HCT116 (cell line): Measurements from ENCODE around the gene MRGPRX2. TPM values are rescaled to one million over a fixed set of nuclear protein-coding genes. Genes with fewer than 3 reads are reported as not detected.

ENCODE experiments used
- ATAC-seq: fragments of 200-7000 bp; cut with Tn5 transposase; 2 replicates; pipeline ENCODE4 v1.9.1; 2020; ENCODE audit warnings: mild to moderate bottlenecking, moderate library complexity
- BruUV-seq: library from RNA; stranded (reverse); fragments of 400-500 nt; replicated peaks from 2 replicates; lab custom pipeline; 2021; lab: Mats Ljungman, UMichigan
- CTCF ChIA-PET: fragments of 300-600 bp; sonication (Branson Sonifier 250); formaldehyde crosslinking; loops from one replicate; lab custom pipeline; 2021; ENCODE audit warnings: antibody characterized with exemption; lab: Charles Lee
- POLR2A ChIA-PET: fragments of 300-600, 350-600 bp; sonication (Branson Sonifier 250); formaldehyde crosslinking; loops from one replicate; lab custom pipeline; 2021; ENCODE audit warnings: antibody characterized with exemption; lab: Charles Lee
- RAD21 ChIA-PET, 2 experiments: fragments of 300-600 bp; sonication (Branson Sonifier 250); formaldehyde crosslinking; loops; one replicate each; lab custom pipeline; 2023; ENCODE audit warnings: low total read pairs in 2 of 2; ENCODE audit not compliant: uncharacterized antibody in 2 of 2, unreplicated experiment in 2 of 2, low non-redundant PET in 1 of 2; lab: Charles Lee
- DNase-seq: peaks from one replicate; pipeline ENCODE4 v3.0.0-alpha.2; 2010; ENCODE audit warnings: low read depth, low spot score
- H2AFZ ChIP-seq: fragments of 200-600 bp; shearing (Covaris generic), sonication (generic); 2 replicates; pipeline ENCODE4 v1.6.1; 2017; ENCODE audit warnings: low read depth, mixed run types, mixed read lengths, antibody characterized with exemption, low read length; ENCODE audit not compliant: poor library complexity, severe bottlenecking
- H3K27ac ChIP-seq: 2 replicates; pipeline ENCODE4 v1.5.1; 2012; ENCODE audit warnings: low read depth, low read length
- H3K27me3 ChIP-seq: fragments of 200-600 bp; sonication (generic); 2 replicates; pipeline ENCODE4 v1.6.1; 2016; ENCODE audit warnings: mixed run types, low read length, mixed read lengths; ENCODE audit not compliant: insufficient read depth
- H3K36me3 ChIP-seq, 2 experiments: fragments of 200-500 bp in 1 of 2; fragments of 200-600 bp in 1 of 2; sonication (Bioruptor generic) in 1 of 2; sonication (generic) in 1 of 2; 2 replicates each; pipeline versions ENCODE4 v1.5.1 to v1.6.1; 2014 to 2016; ENCODE audit warnings: low read length in 2 of 2, inconsistent platforms in 1 of 2, mixed read lengths in 1 of 2, mixed run types in 1 of 2; ENCODE audit not compliant: insufficient read depth in 2 of 2, control insufficient read depth in 1 of 2
- H3K4me1 ChIP-seq, 2 experiments: fragments of 200-600 bp in 1 of 2; sonication (generic) in 1 of 2; 2 replicates each; pipeline versions ENCODE4 v1.5.1 to v1.6.1; 2012 to 2017; ENCODE audit warnings: low read length in 2 of 2, inconsistent platforms in 1 of 2, mild to moderate bottlenecking in 1 of 2, mixed read lengths in 1 of 2, mixed run types in 1 of 2, moderate library complexity in 1 of 2; ENCODE audit not compliant: insufficient read depth in 2 of 2, control insufficient read depth in 1 of 2
- H3K4me2 ChIP-seq: fragments of 200-600 bp; sonication (generic); 2 replicates; pipeline ENCODE4 v1.6.1; 2017; ENCODE audit warnings: mixed run types, low read length, mixed read lengths
- H3K4me3 ChIP-seq, 2 experiments: fragments of 200-600 bp in 1 of 2; sonication (generic) in 1 of 2; replicated peaks in 1 of 2; 2 replicates each; pipeline ENCODE4 v1.5.1; 2011 to 2016; ENCODE audit warnings: low read length in 2 of 2, control low read depth in 1 of 2, low read depth in 1 of 2, mild to moderate bottlenecking in 1 of 2, mixed read lengths in 1 of 2, mixed run types in 1 of 2
- H3K79me2 ChIP-seq: fragments of 200-600 bp; sonication (generic); 2 replicates; pipeline ENCODE4 v1.6.1; 2017; ENCODE audit warnings: mild to moderate bottlenecking, mixed run types, low read length, moderate library complexity, mixed read lengths; ENCODE audit not compliant: insufficient read depth
- H3K9ac ChIP-seq: fragments of 200-600 bp; sonication (generic); 2 replicates; pipeline ENCODE4 v1.6.1; 2016; ENCODE audit warnings: low read length, mixed read lengths
- H3K9me2 ChIP-seq: fragments of 200-600 bp; sonication (generic), shearing (Covaris generic); 2 replicates; pipeline ENCODE4 v1.6.1; 2017; ENCODE audit warnings: mixed run types, mild to moderate bottlenecking, moderate library complexity; ENCODE audit not compliant: insufficient read depth
- H3K9me3 ChIP-seq, 2 experiments: fragments of 200-500 bp in 1 of 2; fragments of 200-600 bp in 1 of 2; sonication (Bioruptor generic) in 1 of 2; sonication (generic) in 1 of 2; 2 replicates each; pipeline ENCODE4 v1.6.1; 2014 to 2017; ENCODE audit warnings: low read length in 2 of 2, mixed read lengths in 2 of 2, inconsistent platforms in 1 of 2, low read depth in 1 of 2, mild to moderate bottlenecking in 1 of 2, mixed run types in 1 of 2, moderate library complexity in 1 of 2; ENCODE audit not compliant: control insufficient read depth in 1 of 2, insufficient read depth in 1 of 2
- H4K20me1 ChIP-seq: fragments of 200-600 bp; sonication (generic), shearing (Covaris generic); 2 replicates; pipeline ENCODE4 v1.6.1; 2017; ENCODE audit warnings: mixed run types, mild to moderate bottlenecking, moderate library complexity; ENCODE audit not compliant: insufficient read depth
- ELF1 ChIP-seq: IDR thresholded peaks from 2 replicates; pipeline ENCODE4 v1.6.1; 2012; ENCODE audit warnings: low read depth, borderline replicate concordance
- EZH2 ChIP-seq: fragments of 200-600 bp; sonication (generic); IDR thresholded peaks from 2 replicates; pipeline ENCODE4 v1.6.1; 2017; ENCODE audit warnings: antibody characterized with exemption, mixed run types
- ZNF274 ChIP-seq: fragments of 200-500 bp; sonication (Bioruptor generic); IDR thresholded peaks from 2 replicates; pipeline ENCODE4 v1.6.1; 2014; ENCODE audit warnings: mild to moderate bottlenecking, low read depth, low read length, inconsistent platforms
- intact Hi-C: fragments of 100-400 bp; cut with micrococcal nuclease; formaldehyde crosslinking; loops from 2 replicates; pipeline ENCODE4 v1.10.0; 2022
- total RNA-seq: library from RNA; stranded (reverse); gene quantifications from one replicate; pipeline ENCODE4 v1.2.1, GENCODE V29; 2021; ENCODE audit not compliant: unreplicated experiment
- TF ChIP-seq, protein P1 (sequence below): IDR thresholded peaks from 2 replicates; pipeline ENCODE4 v1.6.1; 2011; ENCODE audit warnings: mild to moderate bottlenecking, low read length, moderate library complexity; ENCODE audit not compliant: insufficient replicate concordance; ENCODE audit errors: extremely low read depth
- TF ChIP-seq, protein P2 (sequence below): IDR thresholded peaks from 2 replicates; pipeline ENCODE4 v1.6.1; 2012
- TF ChIP-seq, protein P3 (sequence below), 3 experiments: fragments of 200-600 bp in 1 of 3; sonication (generic) in 1 of 3; IDR thresholded peaks in 2 of 3; conservative IDR thresholded peaks in 1 of 3; 2 replicates each; pipeline ENCODE4 v1.5.1; 2012 to 2017; ENCODE audit warnings: low read depth in 2 of 3, low read length in 2 of 3, antibody characterized with exemption in 1 of 3, borderline replicate concordance in 1 of 3, control low read depth in 1 of 3, mild to moderate bottlenecking in 1 of 3, mixed read lengths in 1 of 3, mixed run types in 1 of 3, moderate library complexity in 1 of 3; ENCODE audit not compliant: insufficient read depth in 1 of 3

The MRGPRX2 gene
- total RNA-seq, 1 experiment from 2014 or later, result not detected

GRCh38 chr11:19025481-19026406, 34.8 kb downstream of the MRGPRX2 start:
- DNase-seq (no peak), ATAC-seq (no peak)
- ChIA-PET POLR2A (no interaction called here), RAD21 (no interaction called here), CTCF (interaction anchor here (1.1 kb wide), 1 partner anchor 12 kb away, joined by 4 read pairs; no protein-coding TSS in a partner anchor)
- Histone ChIP-seq H3K36me3 (no peaks in the 10 kb centered on the region), H3K79me2 (no peaks in the 10 kb centered on the region), H3K4me2 (no peak overlapping the region), H3K27me3 (peaks cover 80% of the 10 kb centered on the region), H3K9ac (no peak overlapping the region), H3K27ac (no peak overlapping the region), H3K9me2 (no peaks in the 10 kb centered on the region), H3K9me3 (no peaks in the 10 kb centered on the region), H3K4me1 (peaks cover 0 to 6% of the 10 kb centered on the region in 2 experiments; a peak in 1 of 4 replicates), H2AFZ (no peak overlapping the region), H3K4me3 (no peak overlapping the region), H4K20me1 (no peaks in the 10 kb centered on the region)
- BruUV-seq, result no TSS peak
- intact Hi-C loops, result no loop called here
- TF ChIP-seq, protein P1, sequence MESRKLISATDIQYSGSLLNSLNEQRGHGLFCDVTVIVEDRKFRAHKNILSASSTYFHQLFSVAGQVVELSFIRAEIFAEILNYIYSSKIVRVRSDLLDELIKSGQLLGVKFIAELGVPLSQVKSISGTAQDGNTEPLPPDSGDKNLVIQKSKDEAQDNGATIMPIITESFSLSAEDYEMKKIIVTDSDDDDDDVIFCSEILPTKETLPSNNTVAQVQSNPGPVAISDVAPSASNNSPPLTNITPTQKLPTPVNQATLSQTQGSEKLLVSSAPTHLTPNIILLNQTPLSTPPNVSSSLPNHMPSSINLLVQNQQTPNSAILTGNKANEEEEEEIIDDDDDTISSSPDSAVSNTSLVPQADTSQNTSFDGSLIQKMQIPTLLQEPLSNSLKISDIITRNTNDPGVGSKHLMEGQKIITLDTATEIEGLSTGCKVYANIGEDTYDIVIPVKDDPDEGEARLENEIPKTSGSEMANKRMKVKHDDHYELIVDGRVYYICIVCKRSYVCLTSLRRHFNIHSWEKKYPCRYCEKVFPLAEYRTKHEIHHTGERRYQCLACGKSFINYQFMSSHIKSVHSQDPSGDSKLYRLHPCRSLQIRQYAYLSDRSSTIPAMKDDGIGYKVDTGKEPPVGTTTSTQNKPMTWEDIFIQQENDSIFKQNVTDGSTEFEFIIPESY, result no peak
- no peak for TF ChIP-seq EZH2
- TF ChIP-seq, protein P2, sequence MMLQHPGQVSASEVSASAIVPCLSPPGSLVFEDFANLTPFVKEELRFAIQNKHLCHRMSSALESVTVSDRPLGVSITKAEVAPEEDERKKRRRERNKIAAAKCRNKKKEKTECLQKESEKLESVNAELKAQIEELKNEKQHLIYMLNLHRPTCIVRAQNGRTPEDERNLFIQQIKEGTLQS, result no peak
- TF ChIP-seq ELF1, result no peak
- no peak for TF ChIP-seq ZNF274
- TF ChIP-seq, protein P3, sequence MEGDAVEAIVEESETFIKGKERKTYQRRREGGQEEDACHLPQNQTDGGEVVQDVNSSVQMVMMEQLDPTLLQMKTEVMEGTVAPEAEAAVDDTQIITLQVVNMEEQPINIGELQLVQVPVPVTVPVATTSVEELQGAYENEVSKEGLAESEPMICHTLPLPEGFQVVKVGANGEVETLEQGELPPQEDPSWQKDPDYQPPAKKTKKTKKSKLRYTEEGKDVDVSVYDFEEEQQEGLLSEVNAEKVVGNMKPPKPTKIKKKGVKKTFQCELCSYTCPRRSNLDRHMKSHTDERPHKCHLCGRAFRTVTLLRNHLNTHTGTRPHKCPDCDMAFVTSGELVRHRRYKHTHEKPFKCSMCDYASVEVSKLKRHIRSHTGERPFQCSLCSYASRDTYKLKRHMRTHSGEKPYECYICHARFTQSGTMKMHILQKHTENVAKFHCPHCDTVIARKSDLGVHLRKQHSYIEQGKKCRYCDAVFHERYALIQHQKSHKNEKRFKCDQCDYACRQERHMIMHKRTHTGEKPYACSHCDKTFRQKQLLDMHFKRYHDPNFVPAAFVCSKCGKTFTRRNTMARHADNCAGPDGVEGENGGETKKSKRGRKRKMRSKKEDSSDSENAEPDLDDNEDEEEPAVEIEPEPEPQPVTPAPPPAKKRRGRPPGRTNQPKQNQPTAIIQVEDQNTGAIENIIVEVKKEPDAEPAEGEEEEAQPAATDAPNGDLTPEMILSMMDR (IDR thresholded peaks at IDR 0.05 in 2 of 3, conservative IDR thresholded peaks at IDR 0.05 in 1 of 3; ENCODE audit: borderline replicate concordance in 1 of 3, insufficient read depth in 1 of 3, low read depth in 2 of 3, low read length in 2 of 3), result no peak
